H1 (cell line): Measurements from ENCODE around the gene MDC1. TPM values are rescaled to one million over a fixed set of nuclear protein-coding genes. Genes with fewer than 3 reads are reported as not detected.

Experiments used
- polyA plus RNA-seq, 7 experiments: library from polyadenylated mRNA; depleted of rRNA in 3 of 7; stranded (reverse) in 5 of 7; unstranded in 2 of 7; fragments of >200 nt in 5 of 7; fragments of 200-250 nt in 2 of 7; gene quantifications; 1 replicate in 5 of 7; 2 replicates in 1 of 7; 4 replicates in 1 of 7; pipeline versions ENCODE4 v1.2.1 to v1.2.3, GENCODE V29; 2011 to 2013; ENCODE audit warnings: missing spikeins in 2 of 7, mixed read lengths in 2 of 7
- small RNA-seq: library from polyadenylated mRNA; stranded (forward); fragments of <200 nt; extraction: miRNeasy Mini kit (QIAGEN cat#:217004); gene quantifications from one replicate; pipeline ENCODE3, GENCODE V24; 2013; ENCODE audit not compliant: insufficient read depth
- total RNA-seq: library from RNA; stranded (reverse); fragmentation: NEBNext Ultra II Directional; extraction: Animal tissue kit (Norgen Biotek cat#: 25700); gene quantifications from 2 replicates; pipeline ENCODE4 v1.2.1, GENCODE V29; 2021

MDC1 gene
- total and polyA plus RNA-seq, 2 of the 8 experiments (the other 6 are each of a cell fraction or from before 2014, with no cell fraction given): 29.9 to 81.1 TPM

Small RNAs within 50 kb of the gene (small RNA-seq; reads per million reads assigned to genes)
- not detected for gene RF00019
- gene RN7SL353P: not detected

Other genes with a start within 250 kb of the MDC1 start
- gene HLA-E, start 227.8 kb downstream of the MDC1 start, total RNA-seq: 24.4 and 28.0 TPM in 2 replicates
- 20.2 and 26.1 TPM in 2 replicates for gene HLA-E, start 227.8 kb downstream of the MDC1 start, polyA plus RNA-seq (2011; rRNA removed)
- gene GNL1, start 160.8 kb downstream of the MDC1 start, total RNA-seq: 67.8 and 75.4 TPM in 2 replicates
- gene GNL1, start 160.8 kb downstream of the MDC1 start, polyA plus RNA-seq (2011; rRNA removed): 42.4 and 52.9 TPM in 2 replicates
- gene PRR3, start 160.0 kb downstream of the MDC1 start, total RNA-seq: 10.5 and 11.6 TPM in 2 replicates
- gene PRR3, start 160.0 kb downstream of the MDC1 start, polyA plus RNA-seq (2011; rRNA removed): 24.2 and 24.3 TPM in 2 replicates
- 119 and 123 TPM in 2 replicates for gene ABCF1, start 145.8 kb downstream of the MDC1 start, total RNA-seq
- gene ABCF1, start 145.8 kb downstream of the MDC1 start, polyA plus RNA-seq (2011; rRNA removed): 48.8 and 59.5 TPM in 2 replicates
- gene PPP1R10, start 100.0 kb downstream of the MDC1 start, total RNA-seq: 78.9 and 89.1 TPM in 2 replicates
- 23.9 and 25.3 TPM in 2 replicates for gene PPP1R10, start 100.0 kb downstream of the MDC1 start, polyA plus RNA-seq (2011; rRNA removed)
- 57.8 and 60.7 TPM in 2 replicates for gene MRPS18B, start 99.4 kb downstream of the MDC1 start, total RNA-seq
- 75.8 and 83.3 TPM in 2 replicates for gene MRPS18B, start 99.4 kb downstream of the MDC1 start, polyA plus RNA-seq (2011; rRNA removed)
- gene ATAT1, start 90.4 kb downstream of the MDC1 start, total RNA-seq: 14.6 and 15.9 TPM in 2 replicates
- 14.4 and 18.3 TPM in 2 replicates for gene ATAT1, start 90.4 kb downstream of the MDC1 start, polyA plus RNA-seq (2011; rRNA removed)
- gene C6orf136, start 70.1 kb downstream of the MDC1 start, total RNA-seq: 18.2 and 20.8 TPM in 2 replicates
- 23.1 and 30.4 TPM in 2 replicates for gene C6orf136, start 70.1 kb downstream of the MDC1 start, polyA plus RNA-seq (2011; rRNA removed)
- 27.4 and 29.4 TPM in 2 replicates for gene DHX16, start 44.3 kb downstream of the MDC1 start, total RNA-seq
- gene DHX16, start 44.3 kb downstream of the MDC1 start, polyA plus RNA-seq (2011; rRNA removed): 44.4 and 53.8 TPM in 2 replicates
- gene PPP1R18, start 30.6 kb downstream of the MDC1 start, total RNA-seq: 23.6 and 25.1 TPM in 2 replicates
- gene PPP1R18, start 30.6 kb downstream of the MDC1 start, polyA plus RNA-seq (2011; rRNA removed): 29.1 and 33.2 TPM in 2 replicates
- 27.3 and 28.0 TPM in 2 replicates for gene NRM, start 26.3 kb downstream of the MDC1 start, total RNA-seq
- 50.4 and 55.4 TPM in 2 replicates for gene NRM, start 26.3 kb downstream of the MDC1 start, polyA plus RNA-seq (2011; rRNA removed)
- 1,880 and 1,905 TPM in 2 replicates for gene TUBB, start 3.1 kb upstream of the MDC1 start, total RNA-seq
- 2,449 and 3,022 TPM in 2 replicates for gene TUBB, start 3.1 kb upstream of the MDC1 start, polyA plus RNA-seq (2011; rRNA removed)
- gene FLOT1, start 25.4 kb upstream of the MDC1 start, total RNA-seq: 85.4 and 87.5 TPM in 2 replicates
- gene FLOT1, start 25.4 kb upstream of the MDC1 start, polyA plus RNA-seq (2011; rRNA removed): 88.1 and 103 TPM in 2 replicates
- 26.2 and 26.5 TPM in 2 replicates for gene IER3, start 27.3 kb upstream of the MDC1 start, total RNA-seq
- 11.9 and 13.4 TPM in 2 replicates for gene IER3, start 27.3 kb upstream of the MDC1 start, polyA plus RNA-seq (2011; rRNA removed)
- gene DDR1, start 167.2 kb upstream of the MDC1 start, total RNA-seq: 181 and 182 TPM in 2 replicates
- gene DDR1, start 167.2 kb upstream of the MDC1 start, polyA plus RNA-seq (2011; rRNA removed): 99.4 and 134 TPM in 2 replicates
- gene GTF2H4, start 190.9 kb upstream of the MDC1 start, total RNA-seq: 49.5 and 53.4 TPM in 2 replicates
- gene GTF2H4, start 190.9 kb upstream of the MDC1 start, polyA plus RNA-seq (2011; rRNA removed): 42.3 and 46.2 TPM in 2 replicates
- gene VARS2, start 197.0 kb upstream of the MDC1 start, total RNA-seq: 41.2 and 47.7 TPM in 2 replicates
- gene VARS2, start 197.0 kb upstream of the MDC1 start, polyA plus RNA-seq (2011; rRNA removed): 26.8 and 34.8 TPM in 2 replicates
- gene SFTA2, start 214.9 kb upstream of the MDC1 start, total RNA-seq: not detected in 2 replicates
- not detected in 2 replicates for gene SFTA2, start 214.9 kb upstream of the MDC1 start, polyA plus RNA-seq (2011; rRNA removed)
- gene MUCL3, start 223.7 kb upstream of the MDC1 start, total RNA-seq: 0.08 and 0.37 TPM in 2 replicates
- gene MUCL3, start 223.7 kb upstream of the MDC1 start, polyA plus RNA-seq (2011; rRNA removed): 0.15 and 0.22 TPM in 2 replicates